ENCODE measurements around the gene TAL2.

- TF ChIP-seq CTCF (conservative IDR thresholded peaks at IDR 0.05; ENCODE audit: low read length): no peak
- no peak for TF ChIP-seq EZH2phosphoT487 (IDR thresholded peaks at IDR 0.05; ENCODE audit: borderline replicate concordance, low read depth, low read length)
Observed at GRCh38 chr9:105701145-105701544, 38.9 kb downstream of the TAL2 start.

Measured in OCI-LY7 (cell line).